GM12864 (cell line): Measurements from ENCODE around the gene TMEM144.

Experiments
- DNase-seq: peaks from one replicate; pipeline ENCODE4 v3.0.0-alpha.2; 2011; ENCODE audit warnings: low read depth
- H3K4me3 ChIP-seq: 2 replicates; pipeline ENCODE4 v1.5.1; 2011; ENCODE audit warnings: mild to moderate bottlenecking, low read depth, low read length, control low read depth
- TF ChIP-seq, protein P1 (sequence below): IDR thresholded peaks from 2 replicates; pipeline ENCODE4 v1.5.1; 2011; ENCODE audit warnings: low read depth, mild to moderate bottlenecking, moderate library complexity, low read length, control low read depth, inconsistent platforms; ENCODE audit errors: missing control alignments

TMEM144 gene

DNA sequence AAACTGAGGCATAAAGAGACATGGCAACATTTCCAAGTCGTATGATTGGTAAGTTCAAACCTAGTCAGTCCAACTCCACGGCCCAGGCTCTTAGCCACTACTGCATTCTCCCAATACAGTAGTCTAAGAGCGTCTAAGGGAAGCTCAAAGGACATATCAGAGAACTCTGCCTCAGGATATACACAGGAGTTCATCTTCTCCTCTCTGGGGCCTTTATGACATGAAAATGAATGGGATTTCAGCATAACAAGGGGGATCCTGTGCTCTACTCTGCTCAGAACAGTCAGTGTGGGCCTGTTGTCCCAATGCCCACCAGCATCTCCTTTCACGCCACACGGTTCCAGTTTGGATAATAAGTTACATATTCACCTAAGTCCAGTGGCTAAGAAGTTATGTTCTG lies 41.7 kb upstream of the TMEM144 start:
- H3K4me3 ChIP-seq = no peak overlapping the region
- TF ChIP-seq, protein P1, sequence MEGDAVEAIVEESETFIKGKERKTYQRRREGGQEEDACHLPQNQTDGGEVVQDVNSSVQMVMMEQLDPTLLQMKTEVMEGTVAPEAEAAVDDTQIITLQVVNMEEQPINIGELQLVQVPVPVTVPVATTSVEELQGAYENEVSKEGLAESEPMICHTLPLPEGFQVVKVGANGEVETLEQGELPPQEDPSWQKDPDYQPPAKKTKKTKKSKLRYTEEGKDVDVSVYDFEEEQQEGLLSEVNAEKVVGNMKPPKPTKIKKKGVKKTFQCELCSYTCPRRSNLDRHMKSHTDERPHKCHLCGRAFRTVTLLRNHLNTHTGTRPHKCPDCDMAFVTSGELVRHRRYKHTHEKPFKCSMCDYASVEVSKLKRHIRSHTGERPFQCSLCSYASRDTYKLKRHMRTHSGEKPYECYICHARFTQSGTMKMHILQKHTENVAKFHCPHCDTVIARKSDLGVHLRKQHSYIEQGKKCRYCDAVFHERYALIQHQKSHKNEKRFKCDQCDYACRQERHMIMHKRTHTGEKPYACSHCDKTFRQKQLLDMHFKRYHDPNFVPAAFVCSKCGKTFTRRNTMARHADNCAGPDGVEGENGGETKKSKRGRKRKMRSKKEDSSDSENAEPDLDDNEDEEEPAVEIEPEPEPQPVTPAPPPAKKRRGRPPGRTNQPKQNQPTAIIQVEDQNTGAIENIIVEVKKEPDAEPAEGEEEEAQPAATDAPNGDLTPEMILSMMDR = no peak
- no peak for DNase-seq

DNA sequence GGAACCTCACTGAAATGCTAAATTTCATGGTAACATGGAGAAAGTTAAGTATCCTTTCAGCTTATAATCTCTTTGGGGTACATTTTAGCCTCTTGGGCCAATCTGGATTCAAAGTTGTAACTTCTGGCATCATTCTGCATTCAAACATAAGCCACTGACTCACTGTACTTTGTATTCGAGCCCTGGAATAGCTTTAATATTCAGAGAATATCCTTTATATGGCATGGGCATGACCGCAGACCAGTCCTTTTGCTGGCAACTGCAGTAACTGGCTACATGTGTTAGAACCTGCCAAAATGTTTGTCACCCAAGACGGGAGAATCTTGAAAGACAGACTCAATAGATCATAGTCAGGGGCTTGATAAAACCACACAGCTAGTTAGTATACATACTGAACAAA lies 40.8 kb upstream of the TMEM144 start:
- TF ChIP-seq, protein P1 = no peak
- H3K4me3 ChIP-seq = no peak overlapping the region
- no peak for DNase-seq

DNA sequence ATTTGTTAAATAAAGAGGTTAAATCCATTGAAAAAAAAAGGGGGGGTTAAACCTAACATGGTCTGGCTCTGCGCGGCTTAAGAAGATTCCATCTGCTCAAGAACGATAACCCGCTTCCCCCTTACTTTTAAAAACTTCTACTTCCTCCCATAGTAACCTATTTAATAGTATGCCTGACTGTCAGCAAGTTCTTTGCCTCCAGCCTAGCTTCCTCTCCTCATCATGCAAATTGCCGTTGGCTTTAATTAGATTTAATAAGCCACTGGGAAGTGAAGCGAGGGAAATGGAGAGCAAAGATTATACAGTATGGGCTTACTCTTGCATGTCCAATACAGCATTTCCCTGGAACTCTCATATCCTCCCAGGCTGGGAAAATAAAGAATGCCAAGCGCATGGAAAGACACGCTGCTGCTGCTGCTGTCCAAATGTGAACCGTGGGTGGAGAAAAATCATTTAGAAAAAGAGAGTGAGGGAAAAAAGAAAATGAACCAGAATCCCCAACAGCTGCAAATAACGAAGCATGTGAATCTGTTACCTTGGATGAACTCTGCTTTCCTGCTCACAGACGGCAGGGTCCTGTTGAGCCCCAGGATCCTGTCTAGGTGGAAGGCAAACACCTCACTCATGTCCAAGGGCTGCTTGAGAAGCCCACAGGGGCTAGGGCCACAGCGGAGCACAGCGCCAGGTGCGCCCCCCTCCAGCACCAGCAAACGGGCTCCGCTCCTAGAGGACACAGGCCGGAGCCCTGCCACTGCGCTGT lies 40.2 kb upstream of the TMEM144 start:
- TF ChIP-seq, protein P1 = no peak
- DNase-seq = no peak
- no peak overlapping the region for H3K4me3 ChIP-seq

DNA sequence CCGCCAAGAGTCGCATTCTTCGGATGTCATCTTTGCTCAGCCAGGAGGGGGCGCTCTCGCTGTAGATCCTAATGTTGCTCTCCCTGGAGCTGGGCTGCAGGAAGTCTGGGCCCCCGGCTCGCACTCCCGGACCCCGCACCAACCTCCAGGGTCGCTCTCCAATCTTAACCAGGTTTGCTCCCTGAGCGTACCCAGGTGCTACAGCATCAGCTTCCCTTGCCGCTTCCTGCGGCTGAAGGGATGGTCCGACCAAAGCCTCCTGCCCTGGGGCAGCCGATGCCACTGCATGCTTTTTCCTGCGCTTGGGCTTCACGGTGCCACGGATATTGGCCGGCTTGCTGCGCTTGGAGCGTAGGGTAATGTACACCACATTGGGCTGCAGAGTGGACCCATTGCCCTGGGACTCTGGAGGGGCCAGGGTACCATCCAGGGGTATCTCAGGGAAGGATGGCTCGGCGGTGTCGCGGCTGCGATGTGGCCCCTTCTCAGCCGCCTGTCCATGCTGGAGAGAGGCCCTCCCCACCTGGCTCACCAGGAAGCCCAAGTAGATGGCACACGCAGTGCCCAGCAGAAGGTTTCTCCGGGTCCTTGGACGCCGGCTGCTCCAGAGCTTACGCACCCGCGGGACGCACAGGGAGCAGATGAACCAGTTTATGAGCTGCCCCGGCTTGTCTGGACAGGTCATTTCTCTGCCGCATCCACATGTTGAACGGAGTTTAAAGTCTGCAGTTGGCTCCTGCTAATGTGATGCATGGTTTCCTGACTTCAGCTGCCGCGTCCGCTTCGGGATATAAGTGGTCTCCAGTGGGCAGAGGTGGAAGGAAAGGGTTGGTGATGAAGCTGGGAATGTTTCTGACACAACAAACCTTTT lies 39.4 kb upstream of the TMEM144 start:
- no peak for DNase-seq
- TF ChIP-seq, protein P1 = peak; percentile 54
- no peak overlapping the region for H3K4me3 ChIP-seq

DNA sequence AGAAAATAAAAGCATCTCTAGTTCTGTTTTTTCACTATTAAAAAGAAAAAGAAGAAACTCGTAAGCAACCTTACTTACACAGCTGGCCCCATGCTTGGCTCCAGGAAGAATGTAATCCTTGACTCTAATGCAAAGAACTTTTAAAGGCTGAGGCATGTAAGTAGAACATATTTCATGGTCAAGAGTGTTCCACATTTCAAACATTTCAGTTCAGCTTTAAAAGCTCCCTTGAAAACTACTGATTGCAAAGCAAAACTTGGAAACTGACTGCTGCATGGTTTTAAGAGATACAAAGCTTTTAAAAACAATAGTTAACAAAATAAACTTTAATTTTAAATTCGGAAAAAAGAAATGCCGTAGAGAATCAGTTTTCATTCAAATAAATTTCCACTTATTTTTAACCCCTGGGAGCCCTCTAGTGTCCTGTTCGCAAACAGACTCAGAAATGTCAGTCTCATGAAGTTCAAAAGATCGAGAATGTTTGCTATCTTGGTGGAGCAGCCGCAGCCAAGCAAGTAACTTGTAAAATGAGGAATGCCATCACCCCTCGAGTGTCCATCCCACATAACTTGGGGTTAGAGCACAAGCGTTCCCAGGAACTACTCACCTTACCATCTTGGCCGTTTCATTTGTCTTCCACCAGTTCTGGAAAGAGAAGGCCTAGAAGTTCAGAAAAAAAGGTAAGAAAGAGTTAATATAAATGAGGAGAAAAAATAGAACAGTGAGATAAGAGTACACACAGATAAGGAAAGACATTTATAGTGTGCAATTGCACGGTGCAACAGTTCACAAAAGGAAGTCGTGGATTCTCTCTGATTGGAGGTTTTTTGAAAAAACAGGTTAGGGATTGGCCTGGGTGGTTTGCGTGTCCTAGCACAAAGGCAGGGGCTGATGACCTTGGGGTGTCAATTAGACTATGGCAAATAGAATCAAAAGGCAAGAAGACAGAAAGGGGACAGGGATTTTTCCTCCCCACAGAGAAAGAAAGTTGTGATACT lies 37.7 kb upstream of the TMEM144 start, which contains the start of gene GASK1B:
Gene GASK1B (minus strand): TSS at position 765 of the 998 bp plus-strand sequence. CDS start 1,650 bp downstream, outside the sequence.
- H3K4me3 ChIP-seq = no peak within 1 kb of the TSS
- no peak for DNase-seq
- TF ChIP-seq, protein P1 = peak; percentile 50

DNA sequence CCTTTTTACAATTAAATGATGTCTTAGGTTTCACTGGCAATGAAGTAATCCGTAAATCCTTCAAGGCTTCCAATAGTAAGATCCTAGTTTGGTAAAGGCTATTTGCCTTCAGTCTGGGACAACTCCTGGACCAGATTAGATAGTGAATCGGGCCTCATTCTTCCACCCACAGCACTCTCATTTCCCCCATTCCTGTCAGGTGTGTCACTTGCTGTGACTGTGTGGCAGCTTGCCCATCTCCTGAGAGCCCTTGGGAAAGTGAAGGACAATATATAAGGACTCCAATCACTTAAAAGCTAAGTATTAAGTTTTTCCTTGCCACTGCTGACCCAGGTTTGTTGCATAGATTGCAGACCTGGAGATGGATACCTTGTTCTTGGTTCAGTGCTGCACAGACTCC lies 34.2 kb upstream of the TMEM144 start:
- DNase-seq = no peak
- TF ChIP-seq, protein P1 = no peak
- no peak overlapping the region for H3K4me3 ChIP-seq
